ENCODE data around the gene SDF4.

DNA sequence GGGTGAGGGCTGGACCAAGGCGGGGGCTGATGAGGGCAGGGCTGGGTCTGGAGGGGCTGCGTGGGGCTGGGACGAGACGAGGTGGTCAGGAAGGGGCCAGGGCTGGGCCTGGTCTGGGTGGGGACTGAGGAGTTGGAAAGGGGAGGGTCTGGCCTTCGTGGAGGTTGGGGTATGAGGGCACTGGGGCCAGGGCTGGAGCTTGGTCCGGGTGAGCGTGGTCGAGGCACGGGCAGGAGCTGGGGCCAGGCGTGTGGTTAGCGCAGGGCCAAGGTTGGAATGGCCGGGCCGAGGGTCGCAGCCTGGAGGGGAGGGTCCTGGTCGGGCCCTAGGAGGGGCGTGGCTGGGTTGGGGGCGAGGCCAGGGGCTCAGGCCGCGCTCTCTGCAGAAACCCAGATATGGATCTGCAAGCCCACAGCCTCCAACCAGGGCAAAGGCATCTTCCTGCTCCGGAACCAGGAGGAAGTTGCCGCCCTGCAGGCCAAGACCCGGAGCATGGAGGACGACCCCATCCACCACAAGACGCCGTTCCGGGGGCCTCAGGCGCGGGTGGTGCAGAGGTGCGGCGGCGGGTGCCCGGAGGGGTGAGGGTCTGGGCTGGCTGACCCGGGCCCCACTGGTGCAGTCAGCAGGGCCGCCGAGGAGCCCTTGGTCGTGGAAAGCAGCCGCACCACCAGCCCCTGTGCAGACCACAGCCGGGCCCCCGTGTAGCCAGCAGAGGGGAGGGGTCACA, 49.1 kb downstream of the SDF4 start:
- TF ChIP-seq, protein P1, sequence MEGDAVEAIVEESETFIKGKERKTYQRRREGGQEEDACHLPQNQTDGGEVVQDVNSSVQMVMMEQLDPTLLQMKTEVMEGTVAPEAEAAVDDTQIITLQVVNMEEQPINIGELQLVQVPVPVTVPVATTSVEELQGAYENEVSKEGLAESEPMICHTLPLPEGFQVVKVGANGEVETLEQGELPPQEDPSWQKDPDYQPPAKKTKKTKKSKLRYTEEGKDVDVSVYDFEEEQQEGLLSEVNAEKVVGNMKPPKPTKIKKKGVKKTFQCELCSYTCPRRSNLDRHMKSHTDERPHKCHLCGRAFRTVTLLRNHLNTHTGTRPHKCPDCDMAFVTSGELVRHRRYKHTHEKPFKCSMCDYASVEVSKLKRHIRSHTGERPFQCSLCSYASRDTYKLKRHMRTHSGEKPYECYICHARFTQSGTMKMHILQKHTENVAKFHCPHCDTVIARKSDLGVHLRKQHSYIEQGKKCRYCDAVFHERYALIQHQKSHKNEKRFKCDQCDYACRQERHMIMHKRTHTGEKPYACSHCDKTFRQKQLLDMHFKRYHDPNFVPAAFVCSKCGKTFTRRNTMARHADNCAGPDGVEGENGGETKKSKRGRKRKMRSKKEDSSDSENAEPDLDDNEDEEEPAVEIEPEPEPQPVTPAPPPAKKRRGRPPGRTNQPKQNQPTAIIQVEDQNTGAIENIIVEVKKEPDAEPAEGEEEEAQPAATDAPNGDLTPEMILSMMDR (IDR thresholded peaks at IDR 0.05): no peak
- TF ChIP-seq POLR2A (IDR thresholded peaks at IDR 0.05) (no peak), EP300 (IDR thresholded peaks at IDR 0.05) (no peak), POLR2AphosphoS5 (IDR thresholded peaks at IDR 0.05) (no peak)

Measured in upper lobe of left lung (tissue), 4 donors.